Measurements from ENCODE around the gene MACO1. TPM values are rescaled to one million over a fixed set of nuclear protein-coding genes. Genes with fewer than 3 reads are reported as not detected.

MACO1 gene
- polyA plus RNA-seq, 2 of the 4 experiments (the other 2 are of a cell fraction) = 6.3 to 7.5 TPM

GRCh38 chr1:25484533-25484932 is 53.8 kb downstream of the MACO1 start:
- Histone ChIP-seq H3K27ac (no peak overlapping the region), H3K4me1 (no peaks in the 10 kb centered on the region), H3K9me3 (no peaks in the 10 kb centered on the region), H3K4me3 (no peak overlapping the region), H3K4me2 (no peak overlapping the region)
- WGBS (ENCODE audit: missing lambda C conversion rate) = 50% methylated on average over 1 of the region's 1 CpG
- CTCF ChIA-PET = interaction anchor here (0.6 kb wide), 1 partner anchor 1023 kb away, joined by 3 read pairs; no protein-coding TSS in a partner anchor
- POLR2A ChIA-PET = no interaction called here
- ATAC-seq = no peak
- DNase-seq (ENCODE audit: low read depth in 1 of 2, low spot score in 1 of 2) = no peak
- TF ChIP-seq CTCF (IDR thresholded peaks at IDR 0.05) = no peak
- TF ChIP-seq HOXB13 (CRISPR knock-in tag; IDR thresholded peaks at IDR 0.05; ENCODE audit: low read depth) = no peak
- TF ChIP-seq SMC3 (IDR thresholded peaks at IDR 0.05) = no peak
- no peak for TF ChIP-seq JUNB (IDR thresholded peaks at IDR 0.05)
- TF ChIP-seq FOSB (CRISPR knock-in tag; IDR thresholded peaks at IDR 0.05) = no peak
- TF ChIP-seq CBX8 (IDR thresholded peaks at IDR 0.05) = no peak
- TF ChIP-seq PBX3 (IDR thresholded peaks at IDR 0.05) = no peak
- no peak for TF ChIP-seq RFX5 (IDR thresholded peaks at IDR 0.05)
- TF ChIP-seq TFCP2L1 (CRISPR knock-in tag; IDR thresholded peaks at IDR 0.05) = no peak
- TF ChIP-seq REST (IDR thresholded peaks at IDR 0.05) = no peak
- TF ChIP-seq RAD21 (conservative IDR thresholded peaks at IDR 0.05 in 1 of 2, IDR thresholded peaks at IDR 0.05 in 1 of 2) = no peak
- TF ChIP-seq FOSL2 (IDR thresholded peaks at IDR 0.05) = no peak
- no peak for TF ChIP-seq FOSL2 (CRISPR knock-in tag; IDR thresholded peaks at IDR 0.05)
- no peak for TF ChIP-seq USF2 (IDR thresholded peaks at IDR 0.05)
- no peak for TF ChIP-seq EHF (CRISPR knock-in tag; IDR thresholded peaks at IDR 0.05)
- no peak for TF ChIP-seq NFE2L2 (conservative IDR thresholded peaks at IDR 0.05; ENCODE audit: low read length)
- TF ChIP-seq MAZ (IDR thresholded peaks at IDR 0.05; ENCODE audit: borderline replicate concordance, low read depth, low read length) = no peak
- no peak for TF ChIP-seq CEBPB (IDR thresholded peaks at IDR 0.05)
- FAIRE-seq = no peak

- H3K4me3 ChIP-seq = no peak overlapping the region
- CTCF ChIA-PET = interaction anchor here (2.7 kb wide), 1 partner anchor 12 kb away, joined by 10 read pairs; no protein-coding TSS in a partner anchor
- H3K9me3 ChIP-seq = no peaks in the 10 kb centered on the region
- POLR2A ChIA-PET = no interaction called here
- no peaks in the 10 kb centered on the region for H3K4me1 ChIP-seq
- 94% methylated on average over 6 of the region's 6 CpGs for WGBS (ENCODE audit: missing lambda C conversion rate)
- FAIRE-seq = no peak
- no peak for ATAC-seq
- H3K27ac ChIP-seq = no peak overlapping the region
- no peak overlapping the region for H3K4me2 ChIP-seq
- DNase-seq (ENCODE audit: low read depth in 1 of 2, low spot score in 1 of 2) = no peak
- TF ChIP-seq E2F6 (IDR thresholded peaks at IDR 0.05; ENCODE audit: borderline replicate concordance, low read depth) (no peak), MAX (IDR thresholded peaks at IDR 0.05) (no peak), EHF (CRISPR knock-in tag; IDR thresholded peaks at IDR 0.05) (no peak), CTCF (IDR thresholded peaks at IDR 0.05) (no peak), CEBPB (IDR thresholded peaks at IDR 0.05) (no peak), RCOR1 (IDR thresholded peaks at IDR 0.05; ENCODE audit: low read depth, low read length) (no peak), RARB (CRISPR knock-in tag; IDR thresholded peaks at IDR 0.05) (no peak), ESRRA (IDR thresholded peaks at IDR 0.05; ENCODE audit: borderline replicate concordance, low read length) (no peak), NPAS2 (CRISPR knock-in tag; IDR thresholded peaks at IDR 0.05; ENCODE audit: borderline replicate concordance) (no peak), SMC3 (IDR thresholded peaks at IDR 0.05) (no peak), HOXA7 (CRISPR knock-in tag; IDR thresholded peaks at IDR 0.05) (no peak)
Measured at GRCh38 chr1:25485536-25486411, 55.1 kb downstream of the MACO1 start.

All from A549 (cell line).